H1 (cell line): ENCODE data around the gene ACTL10. TPM values are rescaled to one million over a fixed set of nuclear protein-coding genes. Genes with fewer than 3 reads are reported as not detected.

Experiments
- EGR1 ChIP-seq: IDR thresholded peaks from 2 replicates; pipeline ENCODE4 v1.6.1; 2011; ENCODE audit warnings: low read depth, low read length, borderline replicate concordance
- JUND ChIP-seq: IDR thresholded peaks from 2 replicates; pipeline ENCODE4 v1.6.1; 2011; ENCODE audit warnings: mild to moderate bottlenecking, improper control_type of control experiment, low read length
- SAP30 ChIP-seq: fragments of 300-600 bp; sonication (generic); IDR thresholded peaks from 2 replicates; pipeline ENCODE4 v1.7.1; 2012; ENCODE audit warnings: low read length, moderate library complexity, mild to moderate bottlenecking, inconsistent platforms; ENCODE audit not compliant: insufficient read depth, insufficient replicate concordance
- polyA plus RNA-seq, 7 experiments: library from polyadenylated mRNA; depleted of rRNA in 3 of 7; stranded (reverse) in 5 of 7; unstranded in 2 of 7; fragments of >200 nt in 5 of 7; fragments of 200-250 nt in 2 of 7; gene quantifications; 1 replicate in 5 of 7; 2 replicates in 1 of 7; 4 replicates in 1 of 7; pipeline versions ENCODE4 v1.2.1 to v1.2.3, GENCODE V29; 2011 to 2013; ENCODE audit warnings: missing spikeins in 2 of 7, mixed read lengths in 2 of 7
- total RNA-seq: library from RNA; stranded (reverse); fragmentation: NEBNext Ultra II Directional; extraction: Animal tissue kit (Norgen Biotek cat#: 25700); gene quantifications from 2 replicates; pipeline ENCODE4 v1.2.1, GENCODE V29; 2021
- TF ChIP-seq, protein P1 (sequence below): fragments of 300-600 bp; sonication (generic); IDR thresholded peaks from 2 replicates; pipeline ENCODE4 v1.7.1; 2012; ENCODE audit warnings: low read length, moderate library complexity, mild to moderate bottlenecking, inconsistent platforms; ENCODE audit not compliant: insufficient replicate concordance
- TF ChIP-seq, protein P2 (sequence below): IDR thresholded peaks from 2 replicates; pipeline ENCODE4 v1.6.1; 2012; ENCODE audit warnings: inconsistent platforms

ACTL10 gene
- total and polyA plus RNA-seq, 2 of the 8 experiments (the other 6 are each of a cell fraction or from before 2014, with no cell fraction given): 0.26 TPM; not detected in 1

- TF ChIP-seq, protein P1, sequence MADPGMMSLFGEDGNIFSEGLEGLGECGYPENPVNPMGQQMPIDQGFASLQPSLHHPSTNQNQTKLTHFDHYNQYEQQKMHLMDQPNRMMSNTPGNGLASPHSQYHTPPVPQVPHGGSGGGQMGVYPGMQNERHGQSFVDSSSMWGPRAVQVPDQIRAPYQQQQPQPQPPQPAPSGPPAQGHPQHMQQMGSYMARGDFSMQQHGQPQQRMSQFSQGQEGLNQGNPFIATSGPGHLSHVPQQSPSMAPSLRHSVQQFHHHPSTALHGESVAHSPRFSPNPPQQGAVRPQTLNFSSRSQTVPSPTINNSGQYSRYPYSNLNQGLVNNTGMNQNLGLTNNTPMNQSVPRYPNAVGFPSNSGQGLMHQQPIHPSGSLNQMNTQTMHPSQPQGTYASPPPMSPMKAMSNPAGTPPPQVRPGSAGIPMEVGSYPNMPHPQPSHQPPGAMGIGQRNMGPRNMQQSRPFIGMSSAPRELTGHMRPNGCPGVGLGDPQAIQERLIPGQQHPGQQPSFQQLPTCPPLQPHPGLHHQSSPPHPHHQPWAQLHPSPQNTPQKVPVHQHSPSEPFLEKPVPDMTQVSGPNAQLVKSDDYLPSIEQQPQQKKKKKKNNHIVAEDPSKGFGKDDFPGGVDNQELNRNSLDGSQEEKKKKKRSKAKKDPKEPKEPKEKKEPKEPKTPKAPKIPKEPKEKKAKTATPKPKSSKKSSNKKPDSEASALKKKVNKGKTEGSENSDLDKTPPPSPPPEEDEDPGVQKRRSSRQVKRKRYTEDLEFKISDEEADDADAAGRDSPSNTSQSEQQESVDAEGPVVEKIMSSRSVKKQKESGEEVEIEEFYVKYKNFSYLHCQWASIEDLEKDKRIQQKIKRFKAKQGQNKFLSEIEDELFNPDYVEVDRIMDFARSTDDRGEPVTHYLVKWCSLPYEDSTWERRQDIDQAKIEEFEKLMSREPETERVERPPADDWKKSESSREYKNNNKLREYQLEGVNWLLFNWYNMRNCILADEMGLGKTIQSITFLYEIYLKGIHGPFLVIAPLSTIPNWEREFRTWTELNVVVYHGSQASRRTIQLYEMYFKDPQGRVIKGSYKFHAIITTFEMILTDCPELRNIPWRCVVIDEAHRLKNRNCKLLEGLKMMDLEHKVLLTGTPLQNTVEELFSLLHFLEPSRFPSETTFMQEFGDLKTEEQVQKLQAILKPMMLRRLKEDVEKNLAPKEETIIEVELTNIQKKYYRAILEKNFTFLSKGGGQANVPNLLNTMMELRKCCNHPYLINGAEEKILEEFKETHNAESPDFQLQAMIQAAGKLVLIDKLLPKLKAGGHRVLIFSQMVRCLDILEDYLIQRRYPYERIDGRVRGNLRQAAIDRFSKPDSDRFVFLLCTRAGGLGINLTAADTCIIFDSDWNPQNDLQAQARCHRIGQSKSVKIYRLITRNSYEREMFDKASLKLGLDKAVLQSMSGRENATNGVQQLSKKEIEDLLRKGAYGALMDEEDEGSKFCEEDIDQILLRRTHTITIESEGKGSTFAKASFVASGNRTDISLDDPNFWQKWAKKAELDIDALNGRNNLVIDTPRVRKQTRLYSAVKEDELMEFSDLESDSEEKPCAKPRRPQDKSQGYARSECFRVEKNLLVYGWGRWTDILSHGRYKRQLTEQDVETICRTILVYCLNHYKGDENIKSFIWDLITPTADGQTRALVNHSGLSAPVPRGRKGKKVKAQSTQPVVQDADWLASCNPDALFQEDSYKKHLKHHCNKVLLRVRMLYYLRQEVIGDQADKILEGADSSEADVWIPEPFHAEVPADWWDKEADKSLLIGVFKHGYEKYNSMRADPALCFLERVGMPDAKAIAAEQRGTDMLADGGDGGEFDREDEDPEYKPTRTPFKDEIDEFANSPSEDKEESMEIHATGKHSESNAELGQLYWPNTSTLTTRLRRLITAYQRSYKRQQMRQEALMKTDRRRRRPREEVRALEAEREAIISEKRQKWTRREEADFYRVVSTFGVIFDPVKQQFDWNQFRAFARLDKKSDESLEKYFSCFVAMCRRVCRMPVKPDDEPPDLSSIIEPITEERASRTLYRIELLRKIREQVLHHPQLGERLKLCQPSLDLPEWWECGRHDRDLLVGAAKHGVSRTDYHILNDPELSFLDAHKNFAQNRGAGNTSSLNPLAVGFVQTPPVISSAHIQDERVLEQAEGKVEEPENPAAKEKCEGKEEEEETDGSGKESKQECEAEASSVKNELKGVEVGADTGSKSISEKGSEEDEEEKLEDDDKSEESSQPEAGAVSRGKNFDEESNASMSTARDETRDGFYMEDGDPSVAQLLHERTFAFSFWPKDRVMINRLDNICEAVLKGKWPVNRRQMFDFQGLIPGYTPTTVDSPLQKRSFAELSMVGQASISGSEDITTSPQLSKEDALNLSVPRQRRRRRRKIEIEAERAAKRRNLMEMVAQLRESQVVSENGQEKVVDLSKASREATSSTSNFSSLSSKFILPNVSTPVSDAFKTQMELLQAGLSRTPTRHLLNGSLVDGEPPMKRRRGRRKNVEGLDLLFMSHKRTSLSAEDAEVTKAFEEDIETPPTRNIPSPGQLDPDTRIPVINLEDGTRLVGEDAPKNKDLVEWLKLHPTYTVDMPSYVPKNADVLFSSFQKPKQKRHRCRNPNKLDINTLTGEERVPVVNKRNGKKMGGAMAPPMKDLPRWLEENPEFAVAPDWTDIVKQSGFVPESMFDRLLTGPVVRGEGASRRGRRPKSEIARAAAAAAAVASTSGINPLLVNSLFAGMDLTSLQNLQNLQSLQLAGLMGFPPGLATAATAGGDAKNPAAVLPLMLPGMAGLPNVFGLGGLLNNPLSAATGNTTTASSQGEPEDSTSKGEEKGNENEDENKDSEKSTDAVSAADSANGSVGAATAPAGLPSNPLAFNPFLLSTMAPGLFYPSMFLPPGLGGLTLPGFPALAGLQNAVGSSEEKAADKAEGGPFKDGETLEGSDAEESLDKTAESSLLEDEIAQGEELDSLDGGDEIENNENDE: no peak
- TF ChIP-seq, protein P2, sequence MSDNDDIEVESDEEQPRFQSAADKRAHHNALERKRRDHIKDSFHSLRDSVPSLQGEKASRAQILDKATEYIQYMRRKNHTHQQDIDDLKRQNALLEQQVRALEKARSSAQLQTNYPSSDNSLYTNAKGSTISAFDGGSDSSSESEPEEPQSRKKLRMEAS: no peak
- TF ChIP-seq EGR1 (no peak), SAP30 (no peak), JUND (no peak)
These were observed 39.0 kb upstream of the ACTL10 start (continued) for GRCh38 chr20:33627577-33628216.
